SK-N-SH (cell line): ENCODE measurements around the gene RNASE8. TPM values are rescaled to one million over a fixed set of nuclear protein-coding genes. Genes with fewer than 3 reads are reported as not detected.

Experiments
- CTCF ChIA-PET: fragments of 300-600, 350-600 bp; formaldehyde crosslinking; extraction: SDS; loops from one replicate; lab custom pipeline; 2021; lab: Yijun Ruan, JAX
- POLR2A ChIA-PET: fragments of 350-600 bp; sonication (Branson Sonifier 250); formaldehyde crosslinking; extraction: SDS; loops from one replicate; lab custom pipeline; 2020; ENCODE audit warnings: antibody characterized with exemption, inconsistent platforms; lab: Yijun Ruan, JAX
- DNase-seq: peaks from one replicate; pipeline ENCODE4 v3.0.0; 2012
- H2AFZ ChIP-seq: fragments of 200-600 bp; sonication (generic); 2 replicates; pipeline ENCODE4 v1.8.1; 2016; ENCODE audit warnings: antibody characterized with exemption, mild to moderate bottlenecking, low read depth
- H3F3A ChIP-seq: fragments of 200-600 bp; sonication (generic); replicated peaks from 2 replicates; pipeline ENCODE3; 2016; ENCODE audit warnings: antibody characterized with exemption, mild to moderate bottlenecking; ENCODE audit not compliant: insufficient read depth
- H3K27ac ChIP-seq, 2 experiments: fragments of 200-500 bp in 1 of 2; fragments of 200-600 bp in 1 of 2; sonication (Bioruptor generic) in 1 of 2; sonication (generic), shearing (Covaris generic) in 1 of 2; 2 replicates each; pipeline versions ENCODE4 v1.5.1 to v1.6.1; 2014 to 2016; ENCODE audit warnings: low read depth in 2 of 2, inconsistent platforms in 1 of 2, low read length in 1 of 2, mild to moderate bottlenecking in 1 of 2, mixed read lengths in 1 of 2
- H3K27me3 ChIP-seq: fragments of 200-600 bp; sonication (generic), shearing (Covaris generic); 2 replicates; pipeline ENCODE4 v1.6.1; 2016; ENCODE audit warnings: mixed run types; ENCODE audit not compliant: insufficient read depth
- H3K36me3 ChIP-seq, 2 experiments: fragments of 200-500 bp in 1 of 2; fragments of 200-600 bp in 1 of 2; sonication (Bioruptor generic) in 1 of 2; sonication (generic) in 1 of 2; replicated peaks in 1 of 2; 2 replicates each; pipeline versions ENCODE3 to v1.5.1; 2014 to 2016; ENCODE audit warnings: low read length in 1 of 2, mild to moderate bottlenecking in 1 of 2; ENCODE audit not compliant: insufficient read depth in 2 of 2, control insufficient read depth in 1 of 2
- H3K4me1 ChIP-seq, 2 experiments: fragments of 200-500 bp in 1 of 2; fragments of 200-600 bp in 1 of 2; sonication (Bioruptor generic) in 1 of 2; sonication (generic), shearing (Covaris generic) in 1 of 2; 2 replicates each; pipeline versions ENCODE4 v1.5.1 to v1.6.1; 2014 to 2016; ENCODE audit warnings: low read depth in 1 of 2, low read length in 1 of 2, mixed run types in 1 of 2; ENCODE audit not compliant: insufficient read depth in 2 of 2, control insufficient read depth in 1 of 2
- H3K4me2 ChIP-seq: fragments of 200-600 bp; sonication (generic), shearing (Covaris generic); 2 replicates; pipeline ENCODE4 v1.6.1; 2017; ENCODE audit warnings: mixed run types
- H3K4me3 ChIP-seq, 2 experiments: fragments of 200-500 bp in 1 of 2; fragments of 200-600 bp in 1 of 2; sonication (Bioruptor generic) in 1 of 2; sonication (generic), shearing (Covaris generic) in 1 of 2; 2 replicates each; pipeline versions ENCODE4 v1.5.1 to v1.8.1; 2014 to 2016; ENCODE audit warnings: low read depth in 2 of 2, inconsistent platforms in 1 of 2, low read length in 1 of 2, mild to moderate bottlenecking in 1 of 2, mixed read lengths in 1 of 2, moderate library complexity in 1 of 2
- H3K79me2 ChIP-seq: fragments of 200-600 bp; sonication (generic); 2 replicates; pipeline ENCODE4 v1.8.1; 2017; ENCODE audit warnings: mild to moderate bottlenecking; ENCODE audit not compliant: insufficient read depth
- H3K9ac ChIP-seq: fragments of 200-600 bp; sonication (generic); 2 replicates; pipeline ENCODE4 v1.6.1; 2017; ENCODE audit warnings: mixed run types
- H3K9me2 ChIP-seq: fragments of 200-600 bp; sonication (generic); 2 replicates; pipeline ENCODE4 v1.6.1; 2017; ENCODE audit warnings: mixed run types
- H3K9me3 ChIP-seq: fragments of 200-600 bp; sonication (generic); 2 replicates; pipeline ENCODE4 v1.6.1; 2017; ENCODE audit warnings: mixed run types, mild to moderate bottlenecking, moderate library complexity
- H4K20me1 ChIP-seq: fragments of 200-600 bp; sonication (generic); 2 replicates; pipeline ENCODE4 v1.6.1; 2017; ENCODE audit warnings: mild to moderate bottlenecking, mixed run types; ENCODE audit not compliant: insufficient read depth
- EP300 ChIP-seq, 2 experiments: IDR thresholded peaks; 2 replicates each; pipeline versions ENCODE4 v1.4.0 to v1.6.1; 2012; ENCODE audit warnings: borderline replicate concordance in 1 of 2, low read depth in 1 of 2, low read length in 1 of 2
- EZH2phosphoT487 ChIP-seq: fragments of 200-600 bp; sonication (generic); IDR thresholded peaks from 2 replicates; pipeline ENCODE4 v1.6.1; 2017; ENCODE audit warnings: low read depth, mixed run types, mild to moderate bottlenecking, antibody characterized with exemption, moderate library complexity, borderline replicate concordance
- FOSL2 ChIP-seq: IDR thresholded peaks from 2 replicates; pipeline ENCODE4 v1.4.0; 2012; ENCODE audit warnings: low read depth, mild to moderate bottlenecking, moderate library complexity, borderline replicate concordance
- NFIC ChIP-seq: IDR thresholded peaks from 2 replicates; pipeline ENCODE4 v1.4.0; 2012; ENCODE audit warnings: borderline replicate concordance
- RCOR1 ChIP-seq: fragments of 150-350 bp; IDR thresholded peaks from 2 replicates; pipeline ENCODE4 v1.6.1; 2017; ENCODE audit warnings: antibody characterized with exemption, low read length
- REST ChIP-seq: IDR thresholded peaks from 2 replicates; pipeline ENCODE4 v1.6.1; 2012; ENCODE audit warnings: mild to moderate bottlenecking, low read depth, low read length, moderate library complexity
- SIN3A ChIP-seq: IDR thresholded peaks from 2 replicates; pipeline ENCODE4 v1.6.1; 2012; ENCODE audit warnings: low read depth, mild to moderate bottlenecking, low read length, moderate library complexity, borderline replicate concordance
- WGBS: methylation state at CpG from one replicate; pipeline ENCODE4 v1.1.6; 2017; ENCODE audit warnings: low lambda C conversion rate; 5-methylcytosine and 5-hydroxymethylcytosine counted together
- polyA plus RNA-seq, 3 experiments: library from polyadenylated mRNA; depleted of rRNA; stranded (reverse); fragments of >200 nt; gene quantifications; 2 replicates each; pipeline ENCODE4 v1.2.3, GENCODE V29; 2012

The RNASE8 gene
- polyA plus RNA-seq, 1 of the 3 experiments (the other 2 are of a cell fraction), result not detected

- no peak for TF ChIP-seq SIN3A
These were observed 42.3 kb upstream of the RNASE8 start (continued) for GRCh38 chr14:21015312-21015711.

GRCh38 chr14:21016413-21017190 lies 41.0 kb upstream of the RNASE8 start:
- Histone ChIP-seq H3K27me3 (peaks cover 10% of the 10 kb centered on the region), H4K20me1 (no peaks in the 10 kb centered on the region), H3K4me2 (no peak overlapping the region), H3K9me2 (no peaks in the 10 kb centered on the region), H3K27ac (no peak overlapping the region), H3K9ac (no peak overlapping the region), H3K36me3 (no peaks in the 10 kb centered on the region), H2AFZ (no peak overlapping the region), H3K79me2 (no peaks in the 10 kb centered on the region), H3F3A (no peaks in the 10 kb centered on the region), H3K4me3 (no peak overlapping the region), H3K4me1 (no peaks in the 10 kb centered on the region; a peak in 1 of 4 replicates), H3K9me3 (no peaks in the 10 kb centered on the region)
- DNase-seq, result no peak
- POLR2A ChIA-PET, result interaction anchor here (0.6 to 2.1 kb wide), 3 partner anchors 7 to 88 kb away, joined by 3 to 11 read pairs (median 4); partner anchors contain the start of gene NDRG2
- CTCF ChIA-PET, result interaction anchor here (0.8 to 18.2 kb wide), 11 partner anchors 9 to 119 kb away, joined by 3 to 555 read pairs (median 43); partner anchors contain the start of genes ARHGEF40, RNASE13, RNASE7 and TMEM253
- TF ChIP-seq EP300 (IDR thresholded peaks at IDR 0.05; ENCODE audit: borderline replicate concordance in 1 of 2, low read depth in 1 of 2, low read length in 1 of 2), result no peak
- WGBS, result 71% methylated on average over 9 of the region's 9 CpGs

- POLR2A ChIA-PET, result interaction anchor here (0.9 to 1.5 kb wide), 2 partner anchors 19 to 87 kb away, joined by 3 read pairs; no protein-coding TSS in a partner anchor
- H3K27ac ChIP-seq, result no peak overlapping the region
- no peak overlapping the region for H2AFZ ChIP-seq
- no peaks in the 10 kb centered on the region for H4K20me1 ChIP-seq
- no peak overlapping the region for H3K4me2 ChIP-seq
- H3F3A ChIP-seq, result no peaks in the 10 kb centered on the region
- no peaks in the 10 kb centered on the region for H3K79me2 ChIP-seq
- CTCF ChIA-PET, result interaction anchor here (0.8 to 18.2 kb wide), 10 partner anchors 8 to 118 kb away, joined by 3 to 555 read pairs (median 8); partner anchors contain the start of genes ARHGEF40, RNASE7, TMEM253 and ZNF219
- 84% methylated on average over 24 of the region's 28 CpGs for WGBS
- DNase-seq, result no peak
- TF ChIP-seq FOSL2 (no peak), REST (no peak), NFIC (no peak), RCOR1 (no peak), EZH2phosphoT487 (no peak)
- peaks cover 8% of the 10 kb centered on the region for H3K27me3 ChIP-seq
- H3K9me2 ChIP-seq, result no peaks in the 10 kb centered on the region
- no peaks in the 10 kb centered on the region for H3K36me3 ChIP-seq
- H3K9ac ChIP-seq, result no peak overlapping the region
- H3K9me3 ChIP-seq, result no peaks in the 10 kb centered on the region
- no peaks in the 10 kb centered on the region; a peak in 1 of 4 replicates for H3K4me1 ChIP-seq
- H3K4me3 ChIP-seq, result no peak overlapping the region
These were observed 39.9 kb upstream of the RNASE8 start for GRCh38 chr14:21017528-21018245.
